IPS DF 6.9 (cell line): ENCODE results near the gene SRMS.

Experiments
- DNase-seq: peaks from one replicate; pipeline ENCODE4 v3.0.0-alpha.2; 2013; ENCODE audit warnings: low read depth, low spot score
- H3K27ac ChIP-seq: one replicate; pipeline ENCODE4 v1.5.1; 2013; ENCODE audit warnings: low read length, control low read depth
- H3K27me3 ChIP-seq: 2 replicates; pipeline ENCODE4 v1.6.1; 2013; ENCODE audit warnings: mild to moderate bottlenecking, low read length; ENCODE audit not compliant: control insufficient read depth, insufficient read depth
- H3K36me3 ChIP-seq: 2 replicates; pipeline ENCODE4 v1.6.1; 2013; ENCODE audit warnings: low read length; ENCODE audit not compliant: control insufficient read depth, insufficient read depth
- H3K4me1 ChIP-seq: 2 replicates; pipeline ENCODE4 v1.6.1; 2013; ENCODE audit warnings: low read length; ENCODE audit not compliant: control insufficient read depth, insufficient read depth
- H3K4me3 ChIP-seq: 2 replicates; pipeline ENCODE4 v1.5.1; 2013; ENCODE audit warnings: mild to moderate bottlenecking, low read length
- H3K9me3 ChIP-seq: 2 replicates; pipeline ENCODE4 v1.6.1; 2013; ENCODE audit warnings: low read length, inconsistent platforms; ENCODE audit not compliant: control insufficient read depth, insufficient read depth
- WGBS: extraction: QIAGEN DNeasy Blood & Tissue Kit; methylation state at CpG from one replicate; pipeline ENCODE4 v1.1.7; 2013; ENCODE audit warnings: mixed read lengths, missing lambda C conversion rate; ENCODE audit not compliant: insufficient read length, insufficient coverage; 5-methylcytosine and 5-hydroxymethylcytosine counted together

SRMS gene

DNA sequence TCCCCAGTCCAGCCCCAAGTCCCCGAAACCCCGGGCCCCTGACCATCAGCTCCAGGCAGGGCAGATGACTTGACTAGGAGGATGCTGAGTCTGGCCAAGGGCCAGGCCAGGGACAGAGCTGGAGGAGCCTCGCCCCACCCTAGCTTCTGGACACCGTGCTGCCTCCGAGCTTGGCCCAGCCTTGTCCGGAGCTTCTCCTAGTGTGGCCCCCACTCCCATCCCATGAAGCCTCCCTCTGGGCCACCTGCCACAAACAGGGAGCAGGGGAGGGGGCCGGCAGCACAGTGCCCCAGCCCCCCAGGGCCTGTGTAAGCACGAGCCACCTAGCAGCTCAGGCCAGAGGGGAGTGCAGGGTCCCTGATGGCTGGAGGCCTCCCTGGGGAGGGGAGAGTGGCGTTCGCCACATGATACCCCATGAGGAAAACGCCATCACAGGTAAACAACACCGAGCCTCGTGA, 54.0 kb downstream of the SRMS start:
- no peak overlapping the region for H3K4me3 ChIP-seq
- H3K9me3 ChIP-seq = no peaks in the 10 kb centered on the region
- H3K27ac ChIP-seq = no peak overlapping the region
- peaks cover 2% of the 10 kb centered on the region; the same call in 1 of the 2 replicates for H3K27me3 ChIP-seq
- peaks cover 4% of the 10 kb centered on the region; the same call in 1 of the 2 replicates for H3K4me1 ChIP-seq
- 0 out of 2 replicates have a peak, but pooled peaks cover 3% of the 10 kb centered on the region for H3K36me3 ChIP-seq
- DNase-seq = no peak
- WGBS = no CpG with 5 or more reads among the region's 13 CpGs

GRCh38 chr20:63492982-63493381, 54.6 kb downstream of the SRMS start:
- no peak for DNase-seq
- Histone ChIP-seq H3K4me3 (no peak overlapping the region), H3K27me3 (peaks cover 3% of the 10 kb centered on the region; the same call in 1 of the 2 replicates), H3K4me1 (peaks cover 4% of the 10 kb centered on the region; the same call in 1 of the 2 replicates), H3K9me3 (no peaks in the 10 kb centered on the region), H3K27ac (no peak overlapping the region), H3K36me3 (0 out of 2 replicates have a peak, but pooled peaks cover 3% of the 10 kb centered on the region)
- WGBS = no CpG with 5 or more reads among the region's 14 CpGs

DNA sequence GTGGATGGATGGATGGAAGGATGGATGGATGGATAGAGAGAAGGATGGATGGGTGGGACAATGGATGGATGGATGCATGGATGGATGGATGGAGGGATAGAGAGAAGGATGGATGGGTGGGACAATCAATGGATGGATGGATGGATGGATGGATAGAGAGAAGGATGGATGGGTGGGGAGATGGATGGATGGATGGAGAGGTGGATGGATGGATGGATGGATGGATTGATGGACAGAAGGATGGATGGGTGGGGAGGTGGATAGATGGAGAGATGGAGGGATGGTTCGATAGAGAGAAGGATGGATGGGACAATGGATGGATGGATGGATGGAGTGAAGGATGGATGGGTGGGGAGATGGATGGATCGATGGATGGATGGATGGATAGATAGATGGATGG, 55.0 kb downstream of the SRMS start:
- Histone ChIP-seq H3K36me3 (0 out of 2 replicates have a peak, but pooled peaks cover 3% of the 10 kb centered on the region), H3K27me3 (peaks cover 3% of the 10 kb centered on the region; the same call in 1 of the 2 replicates)
- WGBS = 97% methylated on average over 2 of the region's 2 CpGs

DNA sequence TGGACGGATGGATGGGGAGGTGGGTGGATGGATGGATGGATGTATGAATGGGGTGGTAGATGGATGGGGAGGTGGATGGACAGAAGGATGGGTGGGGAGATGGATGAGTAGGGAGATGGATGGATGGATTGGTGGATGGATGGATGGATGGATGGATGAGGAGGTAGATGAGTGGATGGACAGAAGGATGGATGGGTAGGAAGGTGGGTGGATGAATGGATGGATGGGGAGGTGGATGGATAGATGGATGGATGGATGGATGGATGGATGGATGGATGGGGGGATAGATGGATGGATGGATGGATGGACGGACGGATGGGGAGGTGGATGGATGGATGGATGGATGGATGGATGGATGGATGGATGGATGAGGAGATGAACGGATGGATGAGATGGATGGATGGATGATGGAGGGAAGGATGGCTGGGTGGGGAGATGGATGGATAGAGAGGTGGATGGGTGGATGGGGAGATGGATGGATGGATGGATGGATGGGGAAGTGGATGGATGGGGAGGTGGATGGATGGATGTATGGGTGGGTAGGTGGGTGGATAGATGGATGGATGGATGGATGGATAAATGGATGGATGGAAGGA, 55.8 kb downstream of the SRMS start:
- Histone ChIP-seq H3K4me3 (no peak overlapping the region), H3K4me1 (peaks cover 5% of the 10 kb centered on the region), H3K27me3 (peaks cover 5% of the 10 kb centered on the region; the same call in 1 of the 2 replicates), H3K27ac (no peak overlapping the region), H3K36me3 (0 out of 2 replicates have a peak, but pooled peaks cover 3% of the 10 kb centered on the region), H3K9me3 (no peaks in the 10 kb centered on the region)
- no peak for DNase-seq
- whole genome bisulfite sequencing = 100% methylated on average over 4 of the region's 4 CpGs

More for the DNA sequence above, 55.0 kb downstream of the SRMS start:
- Histone ChIP-seq H3K4me1 (peaks cover 5% of the 10 kb centered on the region), H3K9me3 (no peaks in the 10 kb centered on the region), H3K4me3 (no peak overlapping the region), H3K27ac (no peak overlapping the region)
- no peak for DNase-seq

GRCh38 chr20:63491078-63491477, 56.5 kb downstream of the SRMS start:
- Histone ChIP-seq H3K4me1 (peaks cover 3% of the 10 kb centered on the region), H3K9me3 (no peaks in the 10 kb centered on the region), H3K36me3 (0 out of 2 replicates have a peak, but pooled peaks cover 3% of the 10 kb centered on the region), H3K27me3 (peaks cover 5% of the 10 kb centered on the region; the same call in 1 of the 2 replicates), H3K4me3 (no peak overlapping the region), H3K27ac (no peak overlapping the region)
- WGBS = no CpG with 5 or more reads among the region's 4 CpGs
- no peak for DNase-seq
